PC-9 (cell line): ENCODE measurements around the gene ZNHIT1.

Experiments used
- EZH2 ChIP-seq: fragments of 200-600 bp; sonication (generic); IDR thresholded peaks from 2 replicates; pipeline ENCODE4 v1.8.0; 2017; ENCODE audit warnings: antibody characterized with exemption, low read depth
- TF ChIP-seq, protein P1 (sequence below): fragments of 200-600 bp; sonication (generic); conservative IDR thresholded peaks from 2 replicates; pipeline ENCODE4 v1.6.1; 2017; ENCODE audit warnings: mixed run types, antibody characterized with exemption, mild to moderate bottlenecking, moderate library complexity

DNA sequence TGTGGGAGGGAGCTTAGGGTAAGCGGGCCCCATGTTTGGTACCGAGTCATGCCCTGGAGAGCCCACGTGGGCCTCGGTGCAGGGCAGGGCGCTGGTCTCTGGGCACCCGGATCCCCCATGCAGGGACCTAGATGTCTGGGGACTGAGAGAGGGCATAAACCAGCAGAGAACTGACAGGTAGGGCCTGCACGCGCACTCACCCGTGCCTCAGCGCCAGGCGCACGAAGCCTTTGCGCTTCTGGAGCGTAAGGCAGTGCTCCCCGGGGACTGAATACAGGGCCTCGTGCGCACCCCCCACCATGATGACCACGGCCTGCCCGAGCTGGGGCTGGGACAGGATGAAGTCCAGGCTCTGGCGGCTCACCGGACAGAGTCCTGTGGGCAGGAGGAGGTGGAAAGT, 20.0 kb upstream of the ZNHIT1 start:
- TF ChIP-seq EZH2 = no peak
- TF ChIP-seq, protein P1, sequence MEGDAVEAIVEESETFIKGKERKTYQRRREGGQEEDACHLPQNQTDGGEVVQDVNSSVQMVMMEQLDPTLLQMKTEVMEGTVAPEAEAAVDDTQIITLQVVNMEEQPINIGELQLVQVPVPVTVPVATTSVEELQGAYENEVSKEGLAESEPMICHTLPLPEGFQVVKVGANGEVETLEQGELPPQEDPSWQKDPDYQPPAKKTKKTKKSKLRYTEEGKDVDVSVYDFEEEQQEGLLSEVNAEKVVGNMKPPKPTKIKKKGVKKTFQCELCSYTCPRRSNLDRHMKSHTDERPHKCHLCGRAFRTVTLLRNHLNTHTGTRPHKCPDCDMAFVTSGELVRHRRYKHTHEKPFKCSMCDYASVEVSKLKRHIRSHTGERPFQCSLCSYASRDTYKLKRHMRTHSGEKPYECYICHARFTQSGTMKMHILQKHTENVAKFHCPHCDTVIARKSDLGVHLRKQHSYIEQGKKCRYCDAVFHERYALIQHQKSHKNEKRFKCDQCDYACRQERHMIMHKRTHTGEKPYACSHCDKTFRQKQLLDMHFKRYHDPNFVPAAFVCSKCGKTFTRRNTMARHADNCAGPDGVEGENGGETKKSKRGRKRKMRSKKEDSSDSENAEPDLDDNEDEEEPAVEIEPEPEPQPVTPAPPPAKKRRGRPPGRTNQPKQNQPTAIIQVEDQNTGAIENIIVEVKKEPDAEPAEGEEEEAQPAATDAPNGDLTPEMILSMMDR = no peak
